AG20443 (cell line): ENCODE results near the gene DNAJC10.
"Not testable (repeated sequence)": the region's sequence is repeated elsewhere in the genome, so short reads cannot be mapped to it uniquely, and the experiment has no call there.

Source experiments
- DNase-seq: peaks from one replicate; pipeline ENCODE4 v3.0.0; 2012; ENCODE audit warnings: low spot score, mixed read lengths

DNAJC10 gene, protein sequence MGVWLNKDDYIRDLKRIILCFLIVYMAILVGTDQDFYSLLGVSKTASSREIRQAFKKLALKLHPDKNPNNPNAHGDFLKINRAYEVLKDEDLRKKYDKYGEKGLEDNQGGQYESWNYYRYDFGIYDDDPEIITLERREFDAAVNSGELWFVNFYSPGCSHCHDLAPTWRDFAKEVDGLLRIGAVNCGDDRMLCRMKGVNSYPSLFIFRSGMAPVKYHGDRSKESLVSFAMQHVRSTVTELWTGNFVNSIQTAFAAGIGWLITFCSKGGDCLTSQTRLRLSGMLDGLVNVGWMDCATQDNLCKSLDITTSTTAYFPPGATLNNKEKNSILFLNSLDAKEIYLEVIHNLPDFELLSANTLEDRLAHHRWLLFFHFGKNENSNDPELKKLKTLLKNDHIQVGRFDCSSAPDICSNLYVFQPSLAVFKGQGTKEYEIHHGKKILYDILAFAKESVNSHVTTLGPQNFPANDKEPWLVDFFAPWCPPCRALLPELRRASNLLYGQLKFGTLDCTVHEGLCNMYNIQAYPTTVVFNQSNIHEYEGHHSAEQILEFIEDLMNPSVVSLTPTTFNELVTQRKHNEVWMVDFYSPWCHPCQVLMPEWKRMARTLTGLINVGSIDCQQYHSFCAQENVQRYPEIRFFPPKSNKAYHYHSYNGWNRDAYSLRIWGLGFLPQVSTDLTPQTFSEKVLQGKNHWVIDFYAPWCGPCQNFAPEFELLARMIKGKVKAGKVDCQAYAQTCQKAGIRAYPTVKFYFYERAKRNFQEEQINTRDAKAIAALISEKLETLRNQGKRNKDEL

GRCh38 chr2:182715892-182716649 is at the start of gene DNAJC10:
Gene DNAJC10 (plus strand): TSS chr2:182716257. CDS start chr2:182718087, 1,830 bp downstream.
- DNase-seq, result peak; percentile 94

GRCh38 chr2:182666674-182667314 is 49.3 kb upstream of the DNAJC10 start:
- peak; percentile 22 for DNase-seq

- no peak for DNase-seq
These were observed 48.8 kb upstream of the DNAJC10 start for GRCh38 chr2:182667315-182667695.

- no peak for DNase-seq
These were observed 47.4 kb upstream of the DNAJC10 start for GRCh38 chr2:182668671-182669070.

- DNase-seq, result no peak
These were observed 43.4 kb upstream of the DNAJC10 start for GRCh38 chr2:182672466-182673165.

- no peak for DNase-seq
These were observed 35.2 kb upstream of the DNAJC10 start for GRCh38 chr2:182680837-182681236.

GRCh38 chr2:182682210-182682609 is 33.8 kb upstream of the DNAJC10 start:
- DNase-seq, result no peak

GRCh38 chr2:182685559-182685958 is 30.5 kb upstream of the DNAJC10 start:
- DNase-seq, result no peak

GRCh38 chr2:182686763-182687162 is 29.3 kb upstream of the DNAJC10 start:
- not testable (repeated sequence) for DNase-seq

DNA sequence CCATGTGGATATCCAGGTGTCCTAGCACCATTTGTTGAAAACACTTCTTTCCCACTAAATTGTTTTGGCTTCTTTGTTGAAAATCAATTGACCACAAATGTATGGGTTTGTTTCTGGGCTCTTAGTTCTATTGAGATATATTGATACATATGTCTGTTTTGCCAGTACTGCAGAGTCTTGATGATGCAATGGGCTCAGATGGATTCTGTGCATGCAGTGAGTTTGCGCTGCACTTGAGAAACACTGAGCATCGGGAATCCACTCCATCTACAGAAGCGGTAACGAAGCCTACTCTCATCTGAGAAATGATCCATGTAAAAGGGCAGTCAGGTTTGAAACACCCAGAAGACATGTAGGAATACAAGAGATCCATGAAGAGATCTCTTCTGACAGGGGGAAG is 21.9 kb upstream of the DNAJC10 start:
- DNase-seq, result no peak

- no peak for DNase-seq
These were observed 20.3 kb upstream of the DNAJC10 start for GRCh38 chr2:182695776-182696175.

DNA sequence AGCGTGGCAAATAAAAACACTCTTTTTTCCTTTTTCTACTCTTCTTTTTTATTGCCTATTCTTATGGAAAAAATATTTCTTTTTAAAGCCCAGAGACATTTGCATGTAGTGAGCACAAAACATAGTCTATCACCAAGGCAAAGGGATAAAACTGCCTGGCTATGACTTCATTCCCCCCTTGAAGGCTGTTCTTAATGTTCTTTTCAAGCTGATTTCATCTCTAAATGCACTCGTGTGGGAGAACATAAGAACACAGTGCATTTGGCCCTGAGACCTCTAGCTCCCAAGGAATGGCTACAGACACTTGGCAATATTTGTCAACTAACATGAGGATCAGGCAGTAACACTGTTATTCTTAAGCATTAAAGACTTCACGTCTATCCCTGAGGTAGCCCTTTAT is 17.4 kb upstream of the DNAJC10 start:
- no peak for DNase-seq

- no peak for DNase-seq
These were observed 10.3 kb upstream of the DNAJC10 start for GRCh38 chr2:182705761-182706160.

- DNase-seq, result no peak
These were observed 9.3 kb upstream of the DNAJC10 start for GRCh38 chr2:182706751-182707150.

- DNase-seq, result no peak
These were observed 2.5 kb upstream of the DNAJC10 start for GRCh38 chr2:182713601-182714000.

- DNase-seq, result peak; percentile 14
These were observed 751 bp upstream of the DNAJC10 start for GRCh38 chr2:182715121-182715891.

DNA sequence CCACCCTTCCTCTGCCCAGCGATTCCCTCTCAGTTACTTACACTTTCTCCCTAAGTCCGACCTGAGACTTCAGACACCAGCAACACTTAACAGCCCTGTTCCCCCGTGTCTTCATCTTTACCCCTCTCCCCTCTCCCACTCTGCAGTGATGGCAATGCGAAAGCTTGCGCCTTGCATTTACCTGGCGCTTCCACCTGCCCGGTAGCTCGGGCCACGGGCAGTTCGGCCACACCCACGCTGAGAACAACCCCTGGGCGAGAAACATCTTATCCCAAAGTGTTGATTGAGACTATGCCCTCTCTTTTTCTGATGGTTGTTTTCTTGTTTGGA is 558 bp downstream of the DNAJC10 start:
- no peak for DNase-seq

GRCh38 chr2:182717416-182717815 is 1.4 kb downstream of the DNAJC10 start:
- no peak for DNase-seq

GRCh38 chr2:182717816-182718215 is 1.8 kb downstream of the DNAJC10 start:
- no peak for DNase-seq

DNA sequence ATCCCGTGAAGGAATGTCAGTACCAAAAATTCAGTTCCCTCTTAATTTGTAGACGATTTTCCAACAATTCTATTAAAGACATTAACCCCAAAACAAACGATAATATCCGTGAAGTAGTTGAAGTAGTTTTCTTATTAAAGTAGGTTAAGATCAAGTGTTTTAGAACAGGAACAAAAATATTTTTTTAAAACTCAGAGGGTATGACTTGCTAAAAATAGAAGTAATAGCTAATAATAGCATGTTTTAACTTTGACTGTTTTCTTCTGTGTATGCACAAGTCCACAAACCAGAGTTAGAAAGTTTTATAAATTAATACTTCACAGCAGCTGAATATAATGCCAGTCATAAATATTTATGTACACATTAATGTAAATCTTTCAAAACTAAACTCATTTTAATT is 2.4 kb downstream of the DNAJC10 start:
- DNase-seq, result no peak

DNA sequence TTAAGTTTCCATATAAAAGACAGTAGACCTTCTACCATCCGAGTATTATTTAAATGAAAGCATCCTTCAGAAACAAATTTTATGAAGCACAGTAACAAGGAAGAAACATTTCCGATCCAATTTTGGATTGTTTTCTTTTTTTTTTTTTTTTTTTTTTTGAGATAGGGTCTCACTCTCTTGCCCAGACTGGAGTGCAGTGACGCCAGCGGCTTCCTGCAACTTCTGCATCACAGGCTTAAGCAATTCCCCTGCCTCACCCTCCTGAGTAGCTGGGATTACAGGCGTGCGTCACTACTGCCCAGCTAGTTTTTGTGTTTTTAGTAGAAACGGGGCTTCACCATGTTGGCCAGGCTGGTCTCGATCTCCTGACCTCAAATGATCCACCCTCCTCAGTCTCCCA is 3.1 kb downstream of the DNAJC10 start:
- DNase-seq, result not testable (repeated sequence)
